Parathyroid adenoma (tissue), 2 donors: ENCODE data around the gene ITM2C.

Experiments
- H2AFZ ChIP-seq: fragments of 300-600 bp; sonication (generic); one replicate; pipeline ENCODE4 v1.7.0; 2017; ENCODE audit warnings: antibody characterized with exemption, mild to moderate bottlenecking
- H3K27ac ChIP-seq: fragments of 300-600 bp; sonication (generic); one replicate; pipeline ENCODE4 v1.7.0; 2017
- H3K27me3 ChIP-seq: fragments of 300-600 bp; sonication (generic); one replicate; pipeline ENCODE4 v1.7.0; 2017; ENCODE audit warnings: low read length; ENCODE audit not compliant: control insufficient read depth, insufficient read depth
- H3K36me3 ChIP-seq: fragments of 300-600 bp; sonication (generic); one replicate; pipeline ENCODE4 v1.7.0; 2017; ENCODE audit warnings: low read length; ENCODE audit not compliant: control insufficient read depth, insufficient read depth
- H3K4me1 ChIP-seq: fragments of 300-600 bp; sonication (generic); one replicate; pipeline ENCODE4 v1.7.0; 2017; ENCODE audit warnings: control low read depth
- H3K4me2 ChIP-seq: fragments of 300-600 bp; sonication (generic); one replicate; pipeline ENCODE4 v1.7.0; 2017; ENCODE audit warnings: low read length
- H3K4me3 ChIP-seq: fragments of 300-600 bp; sonication (generic); one replicate; pipeline ENCODE4 v1.7.0; 2017; ENCODE audit warnings: low read depth, low read length
- H3K79me2 ChIP-seq: fragments of 300-600 bp; sonication (generic); one replicate; pipeline ENCODE4 v1.7.0; 2017; ENCODE audit warnings: control low read depth
- H3K9ac ChIP-seq: fragments of 300-600 bp; sonication (generic); one replicate; pipeline ENCODE4 v1.7.0; 2017; ENCODE audit warnings: mild to moderate bottlenecking
- H3K9me3 ChIP-seq: fragments of 300-600 bp; sonication (generic); one replicate; pipeline ENCODE4 v1.7.0; 2017; ENCODE audit warnings: low read length; ENCODE audit not compliant: control insufficient read depth
- TF ChIP-seq, protein P1 (sequence below): fragments of 300-600 bp; sonication (generic); IDR thresholded peaks from one replicate; pipeline ENCODE4 v1.7.0; 2017; ENCODE audit warnings: antibody characterized with exemption, mild to moderate bottlenecking
- donor health status: primary hyperparathyroidism.

ITM2C gene

DNA sequence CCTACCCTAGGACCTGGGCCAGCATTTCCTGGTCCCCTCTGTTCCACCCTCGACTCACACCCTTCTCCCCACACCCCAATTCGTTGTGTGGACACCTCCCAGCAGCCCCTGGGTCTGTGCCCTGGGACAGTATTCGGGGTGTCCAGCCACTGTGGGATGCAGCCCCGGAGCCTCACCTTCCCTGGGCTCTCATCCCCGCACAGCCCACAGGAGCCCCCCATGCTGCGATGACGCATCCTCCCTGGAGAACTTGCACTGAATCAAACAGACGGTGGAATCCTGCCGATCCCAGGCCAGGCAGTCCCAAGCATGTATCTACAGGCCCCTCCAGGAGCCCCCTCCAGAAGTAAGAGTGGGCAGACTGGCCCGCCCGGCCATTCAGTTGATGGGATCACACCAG lies 9.7 kb downstream of the ITM2C start:
- H3K79me2 ChIP-seq, result peaks cover 8% of the 10 kb centered on the region
- H3K36me3 ChIP-seq, result no peaks in the 10 kb centered on the region
- no peak overlapping the region for H3K4me3 ChIP-seq
- no peak overlapping the region for H2AFZ ChIP-seq
- H3K27me3 ChIP-seq, result no peaks in the 10 kb centered on the region
- H3K4me1 ChIP-seq, result peaks cover 19% of the 10 kb centered on the region
- H3K9ac ChIP-seq, result no peak overlapping the region
- no peaks in the 10 kb centered on the region for H3K9me3 ChIP-seq
- H3K27ac ChIP-seq, result no peak overlapping the region
- TF ChIP-seq, protein P1, sequence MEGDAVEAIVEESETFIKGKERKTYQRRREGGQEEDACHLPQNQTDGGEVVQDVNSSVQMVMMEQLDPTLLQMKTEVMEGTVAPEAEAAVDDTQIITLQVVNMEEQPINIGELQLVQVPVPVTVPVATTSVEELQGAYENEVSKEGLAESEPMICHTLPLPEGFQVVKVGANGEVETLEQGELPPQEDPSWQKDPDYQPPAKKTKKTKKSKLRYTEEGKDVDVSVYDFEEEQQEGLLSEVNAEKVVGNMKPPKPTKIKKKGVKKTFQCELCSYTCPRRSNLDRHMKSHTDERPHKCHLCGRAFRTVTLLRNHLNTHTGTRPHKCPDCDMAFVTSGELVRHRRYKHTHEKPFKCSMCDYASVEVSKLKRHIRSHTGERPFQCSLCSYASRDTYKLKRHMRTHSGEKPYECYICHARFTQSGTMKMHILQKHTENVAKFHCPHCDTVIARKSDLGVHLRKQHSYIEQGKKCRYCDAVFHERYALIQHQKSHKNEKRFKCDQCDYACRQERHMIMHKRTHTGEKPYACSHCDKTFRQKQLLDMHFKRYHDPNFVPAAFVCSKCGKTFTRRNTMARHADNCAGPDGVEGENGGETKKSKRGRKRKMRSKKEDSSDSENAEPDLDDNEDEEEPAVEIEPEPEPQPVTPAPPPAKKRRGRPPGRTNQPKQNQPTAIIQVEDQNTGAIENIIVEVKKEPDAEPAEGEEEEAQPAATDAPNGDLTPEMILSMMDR, result no peak
- no peak overlapping the region for H3K4me2 ChIP-seq

DNA sequence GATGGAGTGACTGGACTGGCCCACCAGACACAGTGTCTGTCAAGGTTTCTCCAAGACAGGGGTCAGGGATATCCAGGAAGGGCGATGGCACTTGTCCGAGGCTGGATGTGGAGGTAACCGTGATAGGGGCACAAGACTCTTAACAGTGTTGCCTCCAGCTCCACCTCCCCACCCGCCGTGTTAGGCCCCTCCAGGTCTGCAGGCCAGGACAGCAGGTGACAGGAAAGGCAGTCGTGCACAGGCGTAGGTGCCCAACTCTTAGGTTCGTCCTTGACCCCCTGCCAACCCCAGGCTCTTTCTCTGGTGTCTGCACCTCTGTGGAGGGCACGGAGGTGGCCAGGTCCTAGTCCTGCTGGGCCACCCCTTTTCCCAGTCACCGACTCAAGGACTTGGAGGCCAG lies 10.1 kb downstream of the ITM2C start:
- Histone ChIP-seq H3K4me2 (no peak overlapping the region), H3K27ac (no peak overlapping the region)

DNA sequence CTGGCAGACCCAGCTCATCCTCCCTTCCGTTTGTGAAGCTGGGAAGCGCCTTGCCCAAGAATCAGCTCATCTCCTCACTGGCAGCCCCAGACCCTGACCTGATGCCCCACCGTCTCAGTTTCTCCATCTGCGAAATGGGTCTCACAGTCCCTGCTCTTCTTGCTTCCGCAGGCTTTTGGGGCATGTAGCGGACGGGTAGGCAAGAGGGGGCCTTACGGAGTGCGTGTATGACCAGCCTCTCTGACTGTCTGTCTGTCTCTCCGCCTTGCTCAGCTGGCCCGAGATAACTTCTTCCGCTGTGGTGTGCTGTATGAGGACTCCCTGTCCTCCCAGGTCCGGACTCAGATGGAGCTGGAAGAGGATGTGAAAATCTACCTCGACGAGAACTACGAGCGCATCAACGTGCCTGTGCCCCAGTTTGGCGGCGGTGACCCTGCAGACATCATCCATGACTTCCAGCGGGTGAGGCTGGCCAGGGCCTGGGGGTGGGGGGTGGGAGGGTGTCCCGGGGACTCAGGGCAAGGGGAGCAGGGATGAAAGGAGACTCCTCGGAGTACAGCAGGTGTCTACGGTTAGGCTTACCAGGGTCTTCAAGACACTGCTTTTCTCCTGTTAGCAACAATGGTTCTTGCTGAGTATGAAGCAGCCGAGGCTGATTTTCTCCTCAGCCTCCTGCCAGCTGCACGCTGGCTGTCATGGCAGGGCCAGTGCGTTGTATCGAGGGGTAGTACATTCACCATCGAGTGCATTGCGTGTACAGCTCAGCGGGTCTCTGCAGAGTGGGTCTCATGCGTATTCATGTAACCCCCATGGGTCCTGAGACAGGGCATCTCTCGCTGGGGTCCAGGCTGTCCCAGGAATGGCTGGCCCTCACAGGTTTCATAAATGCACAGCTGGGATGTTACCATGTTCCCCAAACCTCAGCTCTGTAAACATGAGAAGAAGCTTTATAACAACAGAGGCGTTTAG lies 10.9 kb downstream of the ITM2C start:
- TF ChIP-seq, protein P1, result no peak
- Histone ChIP-seq H3K4me3 (no peak overlapping the region), H3K79me2 (peaks cover 5% of the 10 kb centered on the region), H3K27me3 (no peaks in the 10 kb centered on the region), H3K9me3 (no peaks in the 10 kb centered on the region), H2AFZ (no peak overlapping the region), H3K4me1 (peaks cover 8% of the 10 kb centered on the region), H3K4me2 (no peak overlapping the region), H3K27ac (no peak overlapping the region), H3K9ac (no peak overlapping the region), H3K36me3 (no peaks in the 10 kb centered on the region)

More for the DNA sequence above, 10.1 kb downstream of the ITM2C start:
- TF ChIP-seq, protein P1, result no peak
- H3K79me2 ChIP-seq, result peaks cover 7% of the 10 kb centered on the region
- peaks cover 16% of the 10 kb centered on the region for H3K4me1 ChIP-seq
- no peak overlapping the region for H3K9ac ChIP-seq
- no peak overlapping the region for H3K4me3 ChIP-seq
- H3K27me3 ChIP-seq, result no peaks in the 10 kb centered on the region
- no peaks in the 10 kb centered on the region for H3K9me3 ChIP-seq
- H3K36me3 ChIP-seq, result no peaks in the 10 kb centered on the region
- no peak overlapping the region for H2AFZ ChIP-seq

DNA sequence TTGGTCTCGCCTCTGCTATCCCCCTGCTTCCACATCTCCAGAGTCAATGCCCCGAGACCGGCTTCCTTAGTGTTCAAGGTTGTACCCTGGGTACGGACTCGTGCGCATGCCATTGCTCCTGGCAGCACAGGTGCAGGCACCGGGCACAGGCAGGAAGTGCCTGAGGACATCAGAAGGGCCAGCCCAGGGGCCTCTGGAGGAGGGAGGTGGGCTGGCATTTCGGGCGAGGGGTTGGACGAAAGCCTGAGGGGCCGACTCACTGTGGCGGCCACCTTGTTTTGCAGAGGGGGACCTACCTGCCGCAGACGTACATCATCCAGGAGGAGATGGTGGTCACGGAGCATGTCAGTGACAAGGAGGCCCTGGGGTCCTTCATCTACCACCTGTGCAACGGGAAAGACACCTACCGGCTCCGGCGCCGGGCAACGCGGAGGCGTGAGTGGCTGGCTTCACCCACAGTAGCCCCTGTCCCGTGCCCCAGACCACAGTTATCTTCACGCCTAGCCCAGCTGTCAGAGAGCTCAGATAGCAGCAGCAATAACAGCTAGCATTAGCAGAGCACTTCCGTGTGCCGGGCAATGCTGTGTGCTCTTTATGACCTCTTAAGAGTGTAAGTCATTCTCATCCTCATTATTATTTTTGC lies 12.5 kb downstream of the ITM2C start:
- peaks cover 3% of the 10 kb centered on the region for H3K79me2 ChIP-seq
- no peaks in the 10 kb centered on the region for H3K9me3 ChIP-seq
- no peak overlapping the region for H3K27ac ChIP-seq
- H3K4me3 ChIP-seq, result no peak overlapping the region
- no peaks in the 10 kb centered on the region for H3K4me1 ChIP-seq
- H3K4me2 ChIP-seq, result no peak overlapping the region
- TF ChIP-seq, protein P1, result no peak
- H2AFZ ChIP-seq, result no peak overlapping the region
- no peaks in the 10 kb centered on the region for H3K27me3 ChIP-seq
- H3K36me3 ChIP-seq, result no peaks in the 10 kb centered on the region
- H3K9ac ChIP-seq, result no peak overlapping the region
